Stimulated activated CD8-positive, alpha-beta memory T cell treated with anti-CD3 and anti-CD28 coated beads, Interleukin-12 subunit alpha, Interleukin-12 subunit beta, amount 100 ng/mL, for 24 hours (primary cell): ENCODE results near the gene PRM1.
A peak's percentile ranks its signal among the peaks of the same experiment; 100 is the strongest.

ENCODE experiments used
- DNase-seq: peaks from one replicate; pipeline ENCODE4 v3.0.0-alpha.2; 2020; ENCODE audit errors: extremely low read depth

PRM1 gene

DNA sequence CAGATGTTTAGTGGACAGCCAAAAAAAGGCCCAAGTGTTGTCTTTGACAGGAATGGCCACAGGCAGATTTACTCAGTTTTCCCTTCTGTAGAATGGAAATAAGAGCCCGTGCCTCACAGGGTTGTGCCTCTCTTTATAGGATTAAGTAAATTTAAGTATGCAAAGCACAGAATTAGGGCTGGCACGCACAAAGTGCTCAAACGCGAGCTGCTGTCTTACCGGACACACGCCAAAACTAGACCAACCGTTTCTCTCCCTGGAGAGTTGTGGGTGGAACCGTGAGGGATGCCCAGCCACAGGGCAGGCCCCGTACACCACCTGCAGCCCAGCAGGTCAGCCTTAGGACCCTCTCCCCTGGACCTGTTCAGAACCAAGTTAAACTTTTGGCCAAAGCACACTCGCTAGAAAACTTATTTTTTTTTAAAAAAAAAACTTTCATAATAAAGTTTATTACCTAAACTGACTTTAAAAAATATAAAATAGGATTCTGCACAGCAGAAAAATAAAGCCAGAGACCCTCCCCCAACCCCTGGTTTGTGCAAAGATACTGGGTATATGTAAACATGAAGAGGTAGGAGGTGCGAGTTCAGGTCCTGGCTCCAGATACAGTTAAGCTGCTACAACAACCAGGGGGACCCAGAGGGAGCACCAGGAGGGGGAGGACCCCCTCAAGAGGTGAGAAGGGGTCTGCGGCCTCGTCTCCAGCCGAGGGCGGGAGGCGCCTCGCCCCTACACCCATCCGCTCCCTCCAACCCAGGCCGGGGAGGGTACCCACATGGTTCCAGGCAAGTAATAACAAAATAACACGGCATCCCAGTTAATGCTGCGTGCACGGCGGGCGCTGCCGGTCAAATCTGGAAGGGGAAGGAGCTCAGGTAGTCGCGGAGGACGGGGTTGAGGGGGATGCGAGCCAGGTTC lies 26.9 kb downstream of the PRM1 start:
- no peak for DNase-seq

GRCh38 chr16:11253009-11253994 lies 27.8 kb downstream of the PRM1 start:
- no peak for DNase-seq

- DNase-seq: no peak
These were observed 28.6 kb downstream of the PRM1 start for GRCh38 chr16:11252482-11252931.

DNA sequence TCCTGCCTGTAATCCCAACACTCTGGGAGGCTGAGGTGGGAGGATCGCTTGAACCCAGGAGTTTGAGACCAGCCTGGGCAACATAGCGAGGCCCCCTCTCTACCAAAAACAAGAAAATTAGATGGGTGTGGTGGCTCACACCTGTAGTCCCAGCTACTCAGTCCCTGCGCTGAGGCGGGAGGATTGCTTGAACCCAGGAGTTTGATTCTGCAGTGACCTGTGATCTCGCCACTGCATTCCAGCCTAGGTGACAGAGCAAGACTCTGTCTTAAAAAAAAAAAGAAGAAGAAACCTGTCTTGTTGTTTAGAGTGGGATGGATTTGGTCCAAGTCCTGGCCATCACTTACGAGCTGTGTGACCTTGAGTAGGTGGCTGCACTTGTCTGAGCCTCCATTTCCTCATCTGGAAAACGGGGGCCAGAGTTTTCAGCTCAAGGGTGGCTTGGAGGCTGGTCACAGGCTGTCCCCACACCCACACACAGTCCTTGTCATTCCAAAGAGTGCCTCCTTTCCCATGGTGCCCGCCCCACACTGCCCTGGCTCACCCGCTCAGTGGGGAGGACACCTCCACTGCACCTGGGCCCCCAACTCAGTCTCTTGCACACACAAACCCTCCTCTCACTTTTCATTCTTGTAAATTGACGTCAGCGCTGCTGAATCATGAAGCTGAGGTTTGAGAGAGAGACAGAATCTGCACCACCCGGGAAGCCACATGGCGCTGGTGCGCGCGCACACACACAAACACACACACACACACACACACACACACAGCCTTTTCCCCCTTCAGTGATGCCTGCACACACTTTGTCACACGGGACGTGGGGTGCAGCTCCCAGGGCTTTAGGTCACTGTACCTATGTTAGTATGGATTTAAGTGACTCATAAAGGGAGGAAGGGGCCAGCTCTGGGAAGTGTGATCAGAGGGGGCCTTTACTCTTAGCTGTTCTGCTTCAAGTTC lies 29.3 kb downstream of the PRM1 start:
- DNase-seq: peak; percentile 63

- no peak for DNase-seq
These were observed 30.2 kb downstream of the PRM1 start for GRCh38 chr16:11250786-11251524.

DNA sequence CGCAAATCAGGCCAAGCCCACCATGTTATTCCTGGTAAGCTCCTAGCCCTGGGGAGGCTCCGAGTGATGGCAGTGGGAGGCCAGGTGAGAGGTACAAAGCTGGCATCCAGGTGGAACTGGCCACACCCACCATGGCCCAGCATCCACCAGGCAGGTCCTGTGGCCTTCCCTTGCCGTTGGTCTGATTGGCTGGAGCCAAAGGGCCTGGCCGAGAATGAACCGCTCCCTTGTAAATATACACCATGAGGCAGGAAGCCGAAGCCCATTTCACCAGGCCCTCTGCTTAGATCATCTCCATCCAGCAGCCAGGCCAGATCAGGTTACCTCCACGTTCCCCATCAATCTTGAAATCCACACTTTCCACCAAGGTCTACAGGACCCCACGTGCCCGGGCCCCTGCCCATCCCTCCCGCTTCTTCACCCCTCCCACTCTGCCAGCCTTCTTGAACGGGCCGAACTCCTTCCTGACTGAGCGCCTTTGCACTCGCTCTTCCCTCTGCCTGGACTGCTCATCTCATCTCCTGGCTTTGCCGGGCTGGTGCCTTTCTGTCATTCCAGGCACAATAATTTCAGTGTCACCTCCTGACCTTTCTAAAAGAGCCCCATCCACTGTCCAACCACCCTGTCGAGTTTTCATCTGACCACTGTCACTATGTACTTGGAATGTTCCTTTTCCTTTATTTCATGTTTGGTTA lies 30.9 kb downstream of the PRM1 start:
- no peak for DNase-seq

DNA sequence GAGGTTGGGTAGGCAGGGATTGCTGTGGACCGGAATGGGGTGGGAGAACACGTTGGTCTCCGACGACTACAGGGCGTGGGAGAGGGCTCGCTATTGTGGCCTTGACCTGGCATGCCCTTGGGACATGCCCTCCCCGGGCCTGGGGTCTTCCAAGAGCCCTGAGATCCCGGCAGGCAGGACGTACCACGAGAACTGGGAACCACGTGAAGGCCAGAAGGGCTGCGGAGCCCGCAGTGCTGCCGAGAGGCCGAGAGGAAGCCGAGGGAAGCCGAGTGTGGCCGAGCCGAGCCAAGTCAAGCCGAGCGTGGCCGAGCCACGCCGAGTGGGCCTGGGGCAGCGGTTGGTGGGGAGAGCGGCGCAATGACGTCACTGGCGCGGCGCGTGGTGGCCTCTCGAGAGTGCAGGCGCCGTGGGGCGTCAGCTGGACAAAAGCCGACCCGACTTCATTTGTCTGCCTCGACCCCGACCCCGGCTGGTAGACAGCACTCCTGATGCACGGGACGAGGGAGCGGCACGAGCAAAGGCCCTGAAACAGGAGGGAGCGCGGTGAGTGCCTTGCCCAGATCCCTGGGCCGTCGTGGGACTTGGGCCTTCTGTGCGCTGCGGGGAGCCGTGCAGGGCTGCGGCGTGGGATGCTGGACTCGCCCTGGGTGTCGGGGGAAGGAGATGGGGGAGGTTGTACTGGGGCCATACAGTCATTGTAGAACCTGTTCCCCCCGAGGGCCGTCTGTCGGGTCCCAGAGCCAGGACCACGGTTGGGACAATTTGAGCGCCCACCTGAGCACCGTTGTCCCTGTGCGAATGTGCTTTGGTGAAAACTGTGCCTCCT lies 31.7 kb downstream of the PRM1 start:
- no peak for DNase-seq

- DNase-seq: no peak
These were observed 33.0 kb downstream of the PRM1 start for GRCh38 chr16:11248133-11248532.

DNA sequence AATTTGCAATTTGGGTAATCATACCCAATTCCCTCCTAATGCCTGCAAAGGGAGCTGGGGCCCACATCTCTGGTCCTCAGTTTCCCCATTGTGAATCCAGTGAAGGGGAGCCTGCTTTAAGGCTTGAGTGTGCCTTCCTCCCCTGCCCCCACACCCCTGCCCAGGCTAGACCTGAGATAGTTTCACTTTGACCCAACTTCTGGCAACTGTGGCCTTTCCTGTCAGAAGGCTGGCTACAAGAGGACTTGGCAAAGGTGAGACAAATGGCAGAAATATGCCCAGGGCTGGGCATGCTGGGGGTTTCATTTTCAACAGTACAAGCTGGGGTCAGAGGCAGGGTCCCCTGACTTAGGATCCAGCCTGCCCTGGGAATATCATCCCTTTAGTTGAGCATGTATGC lies 35.1 kb downstream of the PRM1 start:
- no peak for DNase-seq

- no peak for DNase-seq
These were observed 35.9 kb downstream of the PRM1 start for GRCh38 chr16:11245222-11245737.

DNA sequence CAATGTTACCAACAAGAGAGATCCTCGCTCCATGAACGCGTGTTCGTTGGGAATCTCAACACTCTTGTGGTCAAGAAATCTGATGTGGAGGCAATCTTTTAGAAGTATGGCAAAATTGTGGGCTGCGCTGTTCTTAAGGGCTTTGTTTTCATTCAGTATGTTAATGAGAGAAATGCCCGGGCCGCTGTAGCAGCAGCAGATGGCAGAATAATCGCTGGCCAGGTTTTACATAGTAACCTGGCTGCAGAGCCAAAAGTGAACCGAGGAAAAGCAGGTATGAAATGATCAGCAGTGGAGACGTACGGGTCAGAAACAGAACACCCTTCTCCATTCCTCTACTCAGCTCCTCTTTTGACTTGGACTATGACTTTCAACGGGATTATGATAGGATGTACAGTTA lies 38.5 kb downstream of the PRM1 start:
- no peak for DNase-seq

- no peak for DNase-seq
These were observed 39.5 kb downstream of the PRM1 start for GRCh38 chr16:11241480-11242204.

- DNase-seq: no peak
These were observed 40.3 kb downstream of the PRM1 start for GRCh38 chr16:11240636-11241473.

- no peak for DNase-seq
These were observed 41.2 kb downstream of the PRM1 start for GRCh38 chr16:11239644-11240632.

GRCh38 chr16:11238272-11239202 lies 42.6 kb downstream of the PRM1 start:
- no peak for DNase-seq
